ENCODE measurements around the gene TNC.

DNA sequence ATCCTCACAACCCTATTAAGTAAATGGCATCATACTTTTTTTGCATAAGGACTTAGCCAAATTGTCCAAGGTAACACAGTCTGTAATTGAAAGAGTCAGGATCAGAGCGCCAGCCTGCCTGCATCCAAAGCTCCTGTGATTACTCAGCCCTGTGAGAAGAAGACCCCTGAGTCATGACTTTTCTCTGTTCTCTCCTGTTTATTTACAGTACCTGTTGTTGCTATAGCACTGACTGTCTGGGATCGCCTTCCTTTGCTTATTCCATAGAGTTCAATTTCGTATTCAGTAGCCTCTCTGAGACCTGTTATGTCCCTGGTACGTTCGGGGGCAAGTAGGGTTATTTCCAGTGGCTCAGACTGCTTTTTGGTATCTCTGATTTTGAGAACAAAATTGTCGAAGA is 71.8 kb downstream of the TNC start:
- TF ChIP-seq CTCF (IDR thresholded peaks at IDR 0.05) (no peak), POLR2A (IDR thresholded peaks at IDR 0.05) (no peak)

Measured in heart left ventricle (tissue), 13 donors.